Activated CD8-positive, alpha-beta memory T cell treated with anti-CD3 and anti-CD28 coated beads, Interleukin-2, amount 50 U/mL, for 1 hour (primary cell): ENCODE measurements around the gene POLR1A.

Experiments used
- DNase-seq: peaks from one replicate; pipeline ENCODE4 v3.0.0-alpha.2; 2020; ENCODE audit errors: extremely low read depth

The POLR1A gene

DNA sequence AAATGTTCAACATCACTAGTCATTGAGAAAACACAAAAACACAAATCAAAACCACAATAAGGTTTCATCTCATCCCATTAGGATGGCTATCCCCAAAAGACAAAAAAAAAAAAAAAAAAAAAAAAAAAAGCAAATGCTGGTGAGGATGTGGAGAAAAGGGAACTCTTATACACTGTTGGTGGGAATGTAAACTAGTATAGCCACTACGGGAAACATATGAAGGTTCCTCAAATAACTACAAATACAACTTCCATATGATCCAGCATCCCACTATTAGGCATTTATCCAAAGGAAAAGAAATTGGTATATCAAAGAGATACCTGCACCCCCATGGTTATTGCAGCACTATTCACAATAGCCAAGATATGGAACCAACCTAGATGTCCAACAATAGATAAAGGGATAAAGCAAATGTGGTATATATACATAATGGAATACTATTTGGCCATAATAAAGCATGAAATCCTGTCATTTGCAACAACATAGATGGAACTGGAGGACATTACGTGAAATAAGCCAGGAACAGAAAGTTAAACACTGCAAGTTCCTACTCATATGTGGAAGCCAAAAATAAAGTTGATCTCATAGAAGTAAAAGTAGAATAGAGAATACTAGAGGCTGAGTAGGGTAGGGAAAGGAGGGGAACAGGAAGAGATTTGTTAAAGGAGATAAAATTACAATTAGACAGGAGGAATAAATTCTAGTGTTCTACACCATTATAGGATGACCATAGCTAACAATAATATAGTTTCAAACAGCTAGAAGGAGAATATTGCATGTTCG lies 8.4 kb downstream of the POLR1A start:
- DNase-seq, result no peak

DNA sequence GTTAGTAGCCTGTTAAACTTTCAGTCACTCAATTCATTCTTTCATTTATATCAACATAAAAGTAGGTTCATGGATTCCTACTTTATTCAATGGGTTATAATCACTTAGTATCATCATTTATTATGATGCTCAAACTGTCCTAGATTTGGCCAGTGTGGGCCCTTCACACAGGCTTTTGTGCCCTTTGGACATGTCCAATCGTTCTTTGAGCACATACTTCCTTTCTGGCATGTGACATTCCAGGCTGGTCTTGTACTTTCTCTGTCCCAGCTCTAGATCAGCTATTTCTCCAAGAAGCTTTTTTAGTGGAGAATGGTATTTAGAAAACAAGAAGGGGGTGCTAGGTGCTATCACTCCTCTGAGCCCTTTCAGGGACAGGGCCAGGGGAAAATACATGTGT lies 11.5 kb downstream of the POLR1A start:
- DNase-seq, result no peak

DNA sequence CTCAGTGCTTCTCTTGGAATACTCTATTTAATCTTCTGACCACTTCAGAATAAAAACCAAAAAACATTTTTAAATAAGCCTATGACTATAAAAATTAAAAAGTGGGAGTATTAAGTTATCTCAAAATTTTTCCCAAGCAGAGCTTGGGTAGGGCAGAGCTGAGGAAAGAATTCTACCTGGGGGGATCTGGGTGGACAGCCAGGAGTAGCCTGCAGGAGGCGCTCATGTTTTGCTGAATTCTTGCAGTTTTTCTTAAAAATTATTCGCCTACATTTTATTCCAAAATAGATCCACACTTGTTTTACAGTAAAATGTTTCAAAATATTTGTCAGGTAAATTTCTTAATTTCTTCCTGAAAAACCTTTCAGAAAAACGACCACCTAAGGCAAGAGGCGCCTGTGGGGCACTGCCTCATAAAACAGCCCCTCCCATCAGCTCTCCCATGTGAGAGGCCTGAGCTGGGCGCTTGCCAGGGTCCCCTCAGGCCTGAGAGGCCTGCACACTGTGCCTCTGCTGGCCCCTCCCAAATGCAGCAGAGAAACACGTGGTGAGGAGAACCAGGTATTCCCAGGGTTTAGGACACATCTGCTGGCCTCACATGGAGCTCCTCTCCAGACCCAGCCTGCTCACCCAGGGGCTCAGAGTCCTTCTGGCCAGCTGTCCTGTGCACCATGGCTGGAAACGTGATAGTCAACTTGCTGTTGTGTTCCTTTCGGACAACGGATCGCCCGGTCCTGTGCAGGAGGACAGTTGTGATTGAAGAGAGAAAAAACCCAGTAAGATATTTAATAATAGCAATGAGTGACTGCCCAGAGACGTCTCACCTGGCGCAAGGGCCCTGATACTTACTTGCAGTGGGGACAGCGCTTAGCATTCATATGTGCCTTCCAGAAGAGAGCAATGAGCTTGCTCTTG lies 17.5 kb downstream of the POLR1A start:
- DNase-seq, result no peak

DNA sequence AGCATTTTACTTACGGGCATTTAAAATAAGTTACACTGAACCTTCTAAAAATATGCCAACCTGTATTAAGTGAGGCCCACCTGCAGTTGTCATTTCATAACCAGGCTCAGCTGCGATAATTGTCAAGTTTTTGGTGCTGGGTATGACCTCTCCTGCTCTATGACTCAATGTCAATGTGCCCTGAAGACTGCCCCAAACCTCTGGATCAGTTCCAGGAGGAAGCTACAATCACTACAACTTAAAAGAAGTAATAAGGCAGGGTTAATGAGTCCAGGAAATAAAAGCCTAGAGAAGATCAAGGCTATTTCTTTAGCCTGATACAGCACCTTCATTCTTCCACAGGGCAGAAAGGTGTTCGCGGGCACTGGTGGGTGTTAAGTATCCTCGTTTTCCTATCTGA lies 22.9 kb downstream of the POLR1A start:
- DNase-seq, result no peak

DNA sequence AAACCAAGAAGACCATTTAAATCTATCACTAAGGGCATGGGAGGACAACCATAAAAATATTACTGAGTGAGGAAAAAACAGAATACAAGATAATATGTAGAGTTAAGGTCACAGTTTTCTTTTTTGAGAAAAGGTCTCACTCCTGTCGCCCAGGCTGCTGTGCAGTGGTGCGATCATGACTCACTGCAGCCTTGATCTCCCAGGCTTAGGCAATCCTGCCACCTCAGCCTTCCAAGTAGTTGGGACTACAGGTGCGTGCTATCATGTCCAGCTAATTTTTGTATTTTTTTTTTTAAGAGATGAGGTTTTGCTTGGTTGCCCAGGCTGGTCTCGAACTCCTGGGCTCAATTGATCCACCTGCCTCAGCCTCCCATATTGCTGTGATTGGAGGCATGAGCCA lies 24.0 kb downstream of the POLR1A start:
- DNase-seq, result no peak

DNA sequence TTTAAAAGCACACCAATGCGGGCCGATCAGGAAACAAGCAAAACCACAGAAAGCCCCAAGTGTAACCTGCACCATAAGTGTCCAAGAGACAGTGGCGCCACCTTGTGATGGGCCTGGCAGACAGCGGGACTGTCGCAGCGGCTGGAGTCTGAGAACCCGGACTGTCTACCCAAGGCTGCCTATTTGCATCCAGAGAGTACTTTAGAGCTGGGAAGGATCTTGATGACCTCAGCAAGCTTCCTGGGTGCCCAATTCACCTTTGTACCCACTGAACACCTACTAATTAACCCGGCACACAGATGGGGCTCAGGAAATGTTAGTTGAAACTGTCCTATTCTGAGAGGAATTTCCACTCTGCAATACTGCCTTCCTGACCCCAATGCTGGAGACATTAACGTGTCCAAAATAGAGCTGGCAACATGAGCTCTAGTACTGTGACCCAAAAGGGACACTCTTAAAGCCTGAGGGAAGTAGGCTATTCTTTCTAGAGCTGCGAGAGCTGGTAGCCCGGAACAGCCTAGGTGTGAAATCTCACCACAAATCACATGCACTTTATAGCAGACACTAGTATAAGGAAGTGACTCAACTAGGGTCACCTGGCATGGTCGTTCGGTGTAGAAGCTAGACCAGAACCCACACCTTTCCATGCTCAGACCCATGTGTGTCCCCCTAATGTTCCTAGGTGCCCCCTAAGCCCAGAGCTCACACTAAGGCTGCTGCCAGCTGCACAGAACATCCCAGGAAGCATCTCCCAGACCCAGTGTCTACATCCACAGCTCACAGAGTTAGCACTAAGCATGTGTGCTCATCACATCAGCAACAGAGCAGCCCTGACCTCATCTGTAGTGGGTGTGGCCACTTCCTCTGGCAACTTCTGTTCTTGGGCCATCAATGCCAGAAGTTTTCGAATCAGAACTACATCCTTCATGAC lies 25.4 kb downstream of the POLR1A start:
- peak; percentile 74 for DNase-seq

DNA sequence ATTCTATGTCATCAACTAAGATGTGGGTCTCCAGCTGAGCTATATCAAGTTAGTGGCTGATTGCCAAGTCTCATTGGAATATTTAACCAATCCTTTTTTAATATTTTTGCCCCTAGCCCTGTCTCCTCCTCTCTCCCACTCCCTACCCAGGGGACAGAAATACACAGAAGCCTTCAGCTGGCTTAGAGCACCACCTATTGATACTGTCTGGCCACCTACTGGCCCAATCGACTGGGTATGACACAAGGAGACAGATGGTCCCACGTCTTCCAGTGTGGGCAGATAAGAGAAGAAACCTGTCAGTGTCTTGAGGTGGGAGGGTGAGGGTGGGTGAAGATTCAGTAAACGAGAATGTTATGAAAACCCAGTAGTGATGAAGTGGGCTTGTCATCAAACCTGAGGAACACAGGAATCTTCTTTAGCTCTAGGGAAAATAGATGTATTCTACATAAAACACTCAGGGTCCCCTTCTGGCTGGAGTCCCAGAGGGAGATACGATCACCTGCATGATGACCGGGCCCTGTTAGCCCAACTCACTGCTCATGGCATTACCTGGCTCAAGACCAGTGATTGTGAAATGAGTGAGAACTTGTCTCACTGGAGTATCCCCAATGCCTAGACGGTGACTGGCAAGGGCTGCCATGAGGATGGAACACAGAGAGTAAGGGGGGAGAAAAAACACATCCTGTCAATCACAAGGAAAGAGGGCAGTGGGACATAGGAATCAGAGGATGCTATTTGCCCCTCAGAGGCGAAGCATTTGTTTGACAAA lies 26.7 kb downstream of the POLR1A start:
- no peak for DNase-seq

DNA sequence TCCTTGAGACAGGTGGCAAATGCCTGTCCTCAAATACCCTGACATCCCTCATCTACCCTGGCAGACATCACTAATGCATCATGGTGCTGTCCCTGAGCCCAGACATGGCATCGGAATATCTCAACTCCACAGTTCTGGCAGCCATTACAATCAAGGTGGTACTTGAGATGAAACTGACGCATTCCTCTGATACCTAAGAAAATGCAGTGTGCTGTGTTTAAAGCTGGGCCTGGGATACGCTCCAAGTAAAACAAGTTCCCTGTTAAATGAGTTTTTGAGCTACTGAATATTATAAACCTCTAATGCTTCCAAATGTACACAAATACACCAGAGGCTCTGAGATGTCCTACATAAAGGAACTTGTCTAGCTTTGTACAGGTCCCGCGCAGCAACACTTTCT lies 29.8 kb downstream of the POLR1A start:
- no peak for DNase-seq

DNA sequence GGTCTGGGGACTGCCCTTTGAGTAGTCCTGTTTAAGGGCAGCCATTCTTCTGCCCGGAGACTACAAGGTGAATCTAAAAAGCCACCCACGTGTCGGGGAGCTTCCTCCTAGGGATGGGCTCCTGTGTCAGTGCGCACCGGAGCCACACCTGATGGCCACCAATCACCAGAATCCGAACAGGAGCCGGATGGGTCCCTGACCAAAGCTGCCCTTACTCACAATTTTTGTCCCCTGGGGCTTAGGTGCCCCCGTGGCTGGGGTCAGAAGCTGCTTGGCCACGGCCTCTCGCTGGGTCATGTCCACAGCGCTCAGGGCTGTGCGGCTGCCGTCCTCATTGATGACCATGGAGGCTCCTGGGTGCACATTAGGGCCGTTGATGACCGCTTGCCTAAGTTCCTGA lies 30.9 kb downstream of the POLR1A start:
- DNase-seq, result no peak

DNA sequence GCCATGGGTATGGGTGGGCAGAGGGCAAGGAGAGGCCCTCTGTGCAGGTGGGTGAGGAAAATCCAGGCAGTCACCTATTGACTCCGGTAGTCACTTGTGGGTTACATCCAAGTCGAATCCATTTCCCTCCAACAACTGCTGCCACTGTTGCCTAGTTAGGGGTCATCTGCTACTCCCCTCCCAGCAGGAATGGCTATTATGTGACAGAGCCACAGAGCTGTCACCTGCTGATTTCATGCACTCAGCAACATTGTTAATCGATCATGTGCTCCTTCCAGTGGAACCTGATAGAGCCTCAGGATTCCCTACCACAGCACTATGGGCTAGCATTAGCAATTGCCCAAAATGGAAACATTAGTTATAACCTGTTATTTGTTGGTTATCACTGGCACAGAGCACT lies 31.4 kb downstream of the POLR1A start:
- no peak for DNase-seq

DNA sequence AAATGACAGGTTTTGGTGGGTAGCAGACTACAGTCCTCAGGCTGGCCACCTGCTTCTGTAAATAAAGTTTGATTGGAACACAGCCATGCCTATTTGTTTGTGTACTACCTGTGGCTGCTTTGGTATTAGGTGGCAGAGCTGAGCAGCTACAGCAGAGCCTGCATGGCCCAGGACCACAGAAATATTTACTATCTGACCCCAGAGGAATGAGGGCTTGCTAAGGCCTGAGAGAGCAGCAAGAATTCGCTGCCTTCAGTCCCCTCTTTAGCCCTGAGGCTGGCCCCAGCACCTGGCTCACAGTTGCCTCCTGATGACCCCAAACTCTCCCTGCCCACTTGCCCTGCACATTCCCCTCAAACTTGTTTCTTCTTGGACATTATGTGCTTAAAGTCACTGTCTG lies 32.5 kb downstream of the POLR1A start:
- no peak for DNase-seq

DNA sequence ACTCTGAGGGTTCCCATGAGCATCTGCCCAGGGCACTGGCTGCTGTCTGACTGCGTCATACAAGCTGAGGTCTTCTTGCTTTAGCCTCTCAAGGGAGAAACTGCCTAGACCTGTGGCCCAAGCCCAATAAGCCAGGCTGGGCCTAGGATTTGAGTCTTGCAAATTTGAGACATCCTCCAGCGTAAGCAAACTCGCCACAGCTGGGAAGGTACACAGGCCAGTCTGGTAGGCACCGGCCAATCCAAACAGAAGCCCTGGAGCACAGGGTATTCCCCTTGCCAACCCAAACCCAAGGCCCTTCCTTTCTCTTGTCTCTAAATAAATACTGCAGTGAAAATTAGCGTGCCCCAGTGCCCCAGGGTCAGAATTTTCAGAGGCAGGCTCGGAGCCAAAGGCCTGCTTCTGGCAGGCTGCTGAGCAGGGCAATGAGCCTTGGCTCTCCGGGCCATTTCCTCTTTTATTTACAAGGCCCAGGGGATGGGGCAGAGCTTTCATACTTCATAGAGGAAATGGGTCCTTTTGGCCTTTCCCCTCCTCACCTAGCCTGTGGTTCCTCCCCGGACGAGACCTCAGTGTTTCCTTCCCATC lies 33.3 kb downstream of the POLR1A start:
- no peak for DNase-seq

DNA sequence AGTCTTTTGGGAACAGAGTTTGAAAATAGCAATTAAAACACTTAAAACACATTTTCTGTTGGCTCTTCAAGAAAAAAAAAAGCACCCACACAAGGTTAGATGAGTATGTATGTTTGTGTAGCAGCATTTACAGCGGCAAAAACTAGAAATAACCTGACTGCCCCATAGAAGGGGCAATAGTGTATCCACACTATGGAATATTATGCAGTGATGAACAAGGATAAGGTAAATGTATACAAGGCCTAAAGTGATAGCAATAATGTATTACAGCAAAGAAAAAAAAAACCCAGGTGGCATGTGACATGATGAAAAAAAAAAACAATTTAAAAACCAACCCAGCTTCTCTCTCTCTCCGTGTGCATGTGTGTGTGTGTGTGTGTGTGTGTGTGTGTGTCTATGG lies 34.8 kb downstream of the POLR1A start:
- no peak for DNase-seq

DNA sequence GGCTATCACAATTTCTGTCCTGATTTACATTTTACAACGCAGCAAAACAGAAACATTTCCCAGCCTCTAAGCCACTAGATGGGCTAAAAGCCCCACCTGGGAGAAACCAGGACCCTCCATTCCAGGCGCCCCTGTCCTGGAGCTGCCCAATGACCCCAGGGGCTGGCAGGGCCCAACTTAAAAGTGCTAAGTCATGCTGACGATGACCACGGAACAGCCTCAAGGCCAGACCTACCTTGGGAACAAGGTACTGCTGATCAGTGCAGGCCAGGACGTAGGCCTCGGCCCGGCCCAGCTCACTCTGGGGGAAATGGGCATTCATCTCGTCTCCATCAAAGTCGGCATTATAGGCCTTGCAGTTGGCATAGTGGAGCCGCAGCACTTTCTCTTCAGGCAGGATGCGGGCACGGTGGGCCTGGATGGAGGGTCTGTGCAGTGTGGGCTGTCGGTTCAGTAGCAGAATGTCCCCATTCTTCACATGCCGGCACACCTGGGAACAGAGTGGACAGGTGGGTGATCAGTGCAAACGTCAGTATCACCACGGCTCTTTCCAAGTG lies 35.8 kb downstream of the POLR1A start:
- DNase-seq, result no peak

DNA sequence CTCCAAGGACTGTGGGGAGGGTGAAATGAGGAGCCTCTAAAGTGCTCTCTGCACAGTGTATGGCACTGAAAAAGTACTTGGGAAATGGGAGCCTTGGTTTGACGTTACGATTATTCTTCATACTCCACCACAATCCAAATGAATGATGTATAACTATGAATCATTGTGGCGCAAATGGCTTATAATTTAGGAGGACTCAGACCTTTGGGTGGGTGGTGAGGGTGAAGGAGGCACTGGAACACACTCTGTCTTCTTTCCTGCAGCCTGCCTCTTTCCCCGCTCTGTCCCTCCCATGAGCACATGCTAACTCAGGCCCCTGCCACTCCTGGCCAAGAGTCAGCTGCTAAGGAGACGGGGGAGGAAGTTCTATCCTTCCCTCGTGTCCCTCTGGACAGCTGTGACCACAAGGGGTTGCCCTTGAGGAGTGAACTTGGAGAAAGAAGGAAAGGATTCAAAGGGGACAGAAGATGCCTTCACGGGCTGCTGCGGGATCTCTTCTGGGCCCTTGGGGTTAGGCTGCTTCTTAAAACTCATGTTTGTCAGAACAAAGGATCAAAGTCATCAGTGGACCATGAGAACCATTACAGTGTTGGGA lies 36.5 kb downstream of the POLR1A start:
- no peak for DNase-seq

DNA sequence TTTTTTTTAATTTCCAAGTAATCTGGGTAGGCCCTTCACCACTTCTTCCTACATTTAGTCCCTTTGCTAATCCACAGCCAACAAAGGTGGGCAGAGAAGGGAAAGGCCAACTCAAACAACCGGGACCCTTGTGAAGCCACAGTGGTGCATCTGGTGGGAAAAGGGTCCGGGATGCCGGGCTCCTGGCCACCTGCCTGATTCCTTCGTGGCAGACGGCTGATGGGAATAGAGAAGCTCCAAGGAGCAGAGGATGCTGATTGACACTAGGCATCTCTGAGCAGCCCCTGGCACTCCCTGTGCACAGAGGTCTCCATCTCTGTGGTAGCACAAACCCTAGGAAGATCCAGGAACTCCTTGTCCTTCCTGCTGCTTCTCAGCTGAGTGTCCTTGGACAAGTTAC lies 37.0 kb downstream of the POLR1A start:
- DNase-seq, result no peak

DNA sequence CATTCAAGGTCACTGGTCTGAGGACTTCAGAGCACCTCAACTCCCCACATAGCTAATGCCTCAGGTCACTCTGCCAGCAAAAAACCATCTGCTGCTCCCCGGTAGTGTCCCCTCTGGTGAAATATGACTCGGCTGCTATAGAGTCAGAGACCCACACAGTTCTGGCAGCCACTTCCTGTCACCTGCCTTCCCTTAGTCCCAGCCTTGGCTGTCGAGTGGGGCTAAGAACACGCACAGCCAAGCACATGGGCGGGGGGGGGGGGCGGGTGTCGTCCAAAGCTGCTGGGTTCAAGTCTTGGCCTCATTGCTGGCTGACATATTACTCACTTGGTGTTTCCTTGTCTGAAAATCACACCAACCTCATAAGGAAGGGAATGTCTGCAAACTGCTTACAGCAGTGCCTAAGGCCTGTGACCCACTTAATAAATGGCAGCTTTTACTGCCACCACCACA lies 37.5 kb downstream of the POLR1A start:
- peak; percentile 29 for DNase-seq

DNA sequence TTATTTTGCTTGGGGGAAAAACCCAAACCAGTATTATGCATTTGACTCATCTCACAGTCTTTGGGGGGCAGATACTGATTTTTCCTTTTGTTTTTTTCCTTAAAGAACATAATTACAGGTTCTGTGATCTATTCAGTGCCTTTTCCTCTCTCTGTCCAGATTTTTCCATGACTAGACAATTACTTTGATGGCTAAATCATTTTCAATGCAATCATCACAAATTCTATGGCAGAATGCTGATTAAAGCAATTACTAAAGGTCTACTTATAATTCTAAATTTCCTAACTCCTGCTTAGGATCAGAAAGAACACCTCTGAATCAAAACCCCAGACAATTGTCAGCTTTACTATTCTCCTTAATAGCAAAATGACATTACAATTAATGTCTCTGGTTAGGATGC lies 38.8 kb downstream of the POLR1A start:
- DNase-seq, result no peak

DNA sequence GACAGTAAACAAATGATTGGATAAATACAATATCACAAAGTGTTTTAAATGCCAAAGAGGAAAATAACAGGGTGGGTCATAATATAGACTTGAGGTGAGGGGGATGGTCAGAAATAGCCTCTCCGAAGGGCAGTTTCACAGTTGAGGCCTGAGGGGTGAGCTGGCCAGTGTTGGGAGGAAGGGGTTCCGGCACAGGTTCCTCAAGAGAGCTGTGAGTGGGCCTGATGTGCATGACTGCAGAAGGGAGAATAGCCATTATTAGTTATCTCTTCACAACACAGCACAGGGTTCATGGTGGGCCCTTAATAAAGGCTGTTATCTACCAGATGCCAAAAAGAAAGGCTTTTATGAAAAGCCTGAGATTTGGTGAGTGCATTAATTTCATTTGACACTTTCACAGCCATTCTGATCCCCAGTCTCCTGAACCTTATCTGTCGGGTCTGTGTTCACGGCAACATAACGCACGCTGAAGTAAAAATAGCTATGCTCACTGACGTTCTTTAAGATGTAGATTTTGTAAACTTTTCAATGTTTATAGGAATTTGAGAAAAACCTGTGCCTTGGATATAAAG lies 39.6 kb downstream of the POLR1A start:
- no peak for DNase-seq

DNA sequence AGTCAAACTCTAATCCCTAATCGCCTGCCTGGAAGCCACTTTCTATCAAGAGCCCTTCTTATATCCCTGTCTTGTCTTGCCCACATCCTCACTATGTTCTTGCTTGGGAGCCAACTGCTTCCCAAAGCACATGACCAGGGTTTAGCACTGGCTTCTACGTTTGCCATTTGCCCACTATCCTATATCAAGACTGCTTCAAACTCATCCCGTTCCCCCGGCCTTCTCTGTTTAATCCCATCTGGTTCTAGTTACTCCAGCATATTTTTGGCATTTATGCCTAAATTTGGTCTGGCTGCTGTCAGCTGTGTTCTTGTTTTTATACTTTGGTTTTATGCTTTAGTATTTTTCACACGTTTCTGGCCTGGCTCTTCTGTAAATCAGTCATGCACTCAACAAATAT lies 40.2 kb downstream of the POLR1A start:
- DNase-seq, result no peak
